Measurements from ENCODE around the gene TMEM43.

- TF ChIP-seq EZH2 (IDR thresholded peaks at IDR 0.05; ENCODE audit: borderline replicate concordance, low read length) (no peak), CTCF (conservative IDR thresholded peaks at IDR 0.05 in 1 of 2, IDR thresholded peaks at IDR 0.05 in 1 of 2; ENCODE audit: extremely low read depth in 1 of 2, insufficient read depth in 1 of 2, low read depth in 1 of 2, low read length in 2 of 2) (no peak)
Measured at GRCh38 chr3:14120111-14120920, 4.5 kb upstream of the TMEM43 start.
